H1 (cell line): ENCODE measurements around the gene NME9. TPM values are rescaled to one million over a fixed set of nuclear protein-coding genes. Genes with fewer than 3 reads are reported as not detected.

Experiments
- CTCF ChIA-PET: fragments of 300-600 bp; sonication (Branson Sonifier 250); formaldehyde crosslinking; loops from one replicate; lab custom pipeline; 2021; ENCODE audit not compliant: partially characterized antibody; lab: Charles Lee
- POLR2A ChIA-PET: fragments of 300-600 bp; sonication (Branson Sonifier 250); formaldehyde crosslinking; loops from one replicate; lab custom pipeline; 2021; ENCODE audit warnings: inconsistent platforms; ENCODE audit not compliant: partially characterized antibody; lab: Charles Lee
- DNase-seq, 2 experiments: peaks; one replicate each; pipeline versions ENCODE4 v3.0.0 to v3.0.0-alpha.2; 2010 to 2022; ENCODE audit warnings: low spot score in 2 of 2, low read depth in 1 of 2, mixed read lengths in 1 of 2
- FAIRE-seq: peaks from 2 replicates; lab custom pipeline; 2011; peaks lifted over from hg19 to GRCh38; lab: Jason Lieb, UNC
- H2AFZ ChIP-seq: 2 replicates; pipeline ENCODE4 v1.8.1; 2012; ENCODE audit warnings: low read length, inconsistent platforms
- H2AK5ac ChIP-seq: 2 replicates; pipeline ENCODE4 v1.6.1; 2013; ENCODE audit warnings: low read depth, low read length
- H2BK120ac ChIP-seq: replicated peaks from 2 replicates; pipeline ENCODE3; 2013; ENCODE audit warnings: low read depth, low read length, inconsistent platforms
- H2BK12ac ChIP-seq: 2 replicates; pipeline ENCODE4 v1.6.1; 2013; ENCODE audit warnings: low read depth, low read length
- H2BK15ac ChIP-seq: 2 replicates; pipeline ENCODE4 v1.6.1; 2013; ENCODE audit warnings: low read length
- H2BK20ac ChIP-seq: 2 replicates; pipeline ENCODE4 v1.6.1; 2013; ENCODE audit warnings: low read length
- H2BK5ac ChIP-seq: 2 replicates; pipeline ENCODE4 v1.6.1; 2013; ENCODE audit warnings: low read depth, low read length
- H3K14ac ChIP-seq: 2 replicates; pipeline ENCODE4 v1.6.1; 2013; ENCODE audit warnings: inconsistent platforms; ENCODE audit not compliant: insufficient read length
- H3K18ac ChIP-seq: 2 replicates; pipeline ENCODE4 v1.6.1; 2013; ENCODE audit warnings: low read length; ENCODE audit errors: extremely low read depth
- H3K23ac ChIP-seq: 2 replicates; pipeline ENCODE4 v1.6.1; 2013; ENCODE audit warnings: inconsistent platforms; ENCODE audit not compliant: insufficient read length
- H3K23me2 ChIP-seq: 2 replicates; pipeline ENCODE4 v1.6.1; 2013; ENCODE audit warnings: low read depth, low read length
- H3K27ac ChIP-seq: 2 replicates; pipeline ENCODE4 v1.6.1; 2011; ENCODE audit warnings: low read depth, low read length, inconsistent platforms
- H3K27me3 ChIP-seq, 4 experiments: replicated peaks in 1 of 4; 1 replicate in 1 of 4; 2 replicates in 3 of 4; pipeline versions ENCODE4 v1.6.1 to v1.8.1; 2011 to 2013; ENCODE audit warnings: low read length in 3 of 4, mild to moderate bottlenecking in 3 of 4, inconsistent platforms in 2 of 4, mixed read lengths in 2 of 4, moderate library complexity in 1 of 4; ENCODE audit not compliant: control insufficient read depth in 3 of 4, insufficient read depth in 3 of 4; ENCODE audit errors: extremely low read depth in 1 of 4
- H3K36me3 ChIP-seq, 4 experiments: 2 replicates each; pipeline versions ENCODE4 v1.6.1 to v1.8.1; 2011 to 2013; ENCODE audit warnings: mild to moderate bottlenecking in 4 of 4, low read length in 3 of 4, moderate library complexity in 2 of 4, control low read depth in 1 of 4, inconsistent platforms in 1 of 4; ENCODE audit not compliant: insufficient read depth in 4 of 4, control insufficient read depth in 2 of 4
- H3K4ac ChIP-seq: replicated peaks from 2 replicates; pipeline ENCODE3; 2013; ENCODE audit warnings: low read length, low read depth, mixed read lengths, inconsistent platforms; ENCODE audit not compliant: insufficient read length
- H3K4me1 ChIP-seq, 4 experiments: replicated peaks in 1 of 4; 1 replicate in 1 of 4; 2 replicates in 3 of 4; pipeline versions ENCODE4 v1.6.1 to v1.8.1; 2011 to 2013; ENCODE audit warnings: low read length in 3 of 4, inconsistent platforms in 2 of 4, mixed read lengths in 1 of 4; ENCODE audit not compliant: insufficient read depth in 4 of 4, control insufficient read depth in 3 of 4
- H3K4me2 ChIP-seq, 2 experiments: 2 replicates each; pipeline versions ENCODE4 v1.6.1 to v1.8.1; 2011 to 2013; ENCODE audit warnings: low read depth in 2 of 2, low read length in 2 of 2, control low read depth in 1 of 2, inconsistent platforms in 1 of 2, mild to moderate bottlenecking in 1 of 2; ENCODE audit not compliant: insufficient read depth in 1 of 2
- H3K4me3 ChIP-seq, 4 experiments: fragments of 200-600, 300-600 bp in 1 of 4; sonication (generic), shearing (Covaris generic), sonication (Bioruptor Twin) in 1 of 4; 2 replicates each; pipeline versions ENCODE4 v1.5.1 to v1.8.1; 2011 to 2016; ENCODE audit warnings: low read length in 4 of 4, low read depth in 3 of 4, control low read depth in 2 of 4, inconsistent platforms in 2 of 4, mild to moderate bottlenecking in 2 of 4, mixed read lengths in 1 of 4, moderate library complexity in 1 of 4; ENCODE audit not compliant: insufficient read depth in 2 of 4; ENCODE audit errors: extremely low read depth in 1 of 4
- H3K56ac ChIP-seq: replicated peaks from 2 replicates; pipeline ENCODE3; 2013; ENCODE audit warnings: low read depth, mild to moderate bottlenecking, mixed read lengths, low read length, inconsistent platforms; ENCODE audit not compliant: insufficient read length
- H3K79me1 ChIP-seq: 2 replicates; pipeline ENCODE4 v1.6.1; 2013; ENCODE audit warnings: low read depth, low read length, control low read depth
- H3K79me2 ChIP-seq, 2 experiments: 2 replicates each; pipeline versions ENCODE4 v1.6.1 to v1.8.1; 2012 to 2013; ENCODE audit warnings: low read length in 2 of 2, mild to moderate bottlenecking in 2 of 2, inconsistent platforms in 1 of 2; ENCODE audit not compliant: insufficient read depth in 2 of 2, control insufficient read depth in 1 of 2
- H3K9ac ChIP-seq, 4 experiments: replicated peaks in 1 of 4; 1 replicate in 1 of 4; 2 replicates in 3 of 4; pipeline versions ENCODE4 v1.6.1 to v1.8.1; 2011 to 2013; ENCODE audit warnings: low read depth in 3 of 4, low read length in 3 of 4, control low read depth in 2 of 4, mild to moderate bottlenecking in 2 of 4, moderate library complexity in 2 of 4, inconsistent platforms in 1 of 4; ENCODE audit errors: extremely low read depth in 1 of 4
- H3K9me3 ChIP-seq, 2 experiments: 2 replicates each; pipeline versions ENCODE4 v1.6.1 to v1.8.1; 2012 to 2013; ENCODE audit warnings: mild to moderate bottlenecking in 2 of 2, moderate library complexity in 2 of 2, control low read depth in 1 of 2, inconsistent platforms in 1 of 2, low read depth in 1 of 2, low read length in 1 of 2, mixed read lengths in 1 of 2; ENCODE audit not compliant: insufficient read depth in 2 of 2
- H4K20me1 ChIP-seq, 2 experiments: replicated peaks in 1 of 2; 2 replicates each; pipeline versions ENCODE3 to v1.8.1; 2011 to 2013; ENCODE audit warnings: inconsistent platforms in 2 of 2, low read length in 2 of 2, mild to moderate bottlenecking in 1 of 2; ENCODE audit not compliant: insufficient read depth in 2 of 2, control insufficient read depth in 1 of 2
- H4K5ac ChIP-seq: 2 replicates; pipeline ENCODE4 v1.6.1; 2013; ENCODE audit warnings: low read length, low read depth, mixed read lengths, inconsistent platforms; ENCODE audit not compliant: insufficient read length
- H4K8ac ChIP-seq: 2 replicates; pipeline ENCODE4 v1.8.0; 2013; ENCODE audit warnings: mild to moderate bottlenecking, moderate library complexity, low read length, inconsistent platforms; ENCODE audit not compliant: insufficient read depth; ENCODE audit errors: extremely low read depth
- H4K91ac ChIP-seq: replicated peaks from 2 replicates; pipeline ENCODE3; 2013; ENCODE audit warnings: low read length, mixed read lengths, inconsistent platforms; ENCODE audit not compliant: insufficient read length
- ATF2 ChIP-seq: IDR thresholded peaks from 2 replicates; pipeline ENCODE4 v1.6.1; 2012; ENCODE audit warnings: low read length, inconsistent platforms
- KDM1A ChIP-seq: fragments of 200-600, 300-600 bp; sonication (generic); IDR thresholded peaks from 2 replicates; pipeline ENCODE4 v1.7.1; 2016; ENCODE audit warnings: mild to moderate bottlenecking, low read length, borderline replicate concordance
- SP4 ChIP-seq: IDR thresholded peaks from 2 replicates; pipeline ENCODE4 v1.6.1; 2012; ENCODE audit warnings: low read length, inconsistent platforms
- WGBS, 2 experiments: shearing (Covaris generic) in 1 of 2; methylation state at CpG; one replicate each; pipeline versions ENCODE4 v1.1.6 to v1.1.7; 2013 to 2015; ENCODE audit warnings: low lambda C conversion rate in 2 of 2, mixed read lengths in 2 of 2, inconsistent platforms in 1 of 2, low coverage in 1 of 2, missing lambda C conversion rate in 1 of 2; ENCODE audit not compliant: insufficient replicate concordance in 2 of 2, insufficient coverage in 1 of 2, insufficient read length in 1 of 2; ENCODE audit errors: extremely low coverage in 1 of 2, missing lambda C conversion rate in 1 of 2; 5-methylcytosine and 5-hydroxymethylcytosine counted together
- polyA plus RNA-seq, 7 experiments: library from polyadenylated mRNA; depleted of rRNA in 3 of 7; stranded (reverse) in 5 of 7; unstranded in 2 of 7; fragments of >200 nt in 5 of 7; fragments of 200-250 nt in 2 of 7; gene quantifications; 1 replicate in 5 of 7; 2 replicates in 1 of 7; 4 replicates in 1 of 7; pipeline versions ENCODE4 v1.2.1 to v1.2.3, GENCODE V29; 2011 to 2013; ENCODE audit warnings: missing spikeins in 2 of 7, mixed read lengths in 2 of 7
- total RNA-seq: library from RNA; stranded (reverse); fragmentation: NEBNext Ultra II Directional; extraction: Animal tissue kit (Norgen Biotek cat#: 25700); gene quantifications from 2 replicates; pipeline ENCODE4 v1.2.1, GENCODE V29; 2021

The NME9 gene
- total and polyA plus RNA-seq, 2 of the 8 experiments (the other 6 are each of a cell fraction or from before 2014, with no cell fraction given) = 0.11 TPM; not detected in 1

GRCh38 chr3:138300647-138301046 is 29.0 kb downstream of the NME9 start:
- no peak overlapping the region for H3K4me2 ChIP-seq
- no peaks in the 10 kb centered on the region for H3K9me3 ChIP-seq
- no peak overlapping the region for H4K8ac ChIP-seq
- 87% methylated on average over 2 of the region's 2 CpGs; no CpG with 5 or more reads in 1 of the 2 experiments for WGBS, 2 experiments
- no peak overlapping the region for H3K4me3 ChIP-seq
- FAIRE-seq (no peak), DNase-seq (no peak)
- H2BK20ac ChIP-seq = no peak overlapping the region
- H3K79me1 ChIP-seq = no peaks in the 10 kb centered on the region
- H4K20me1 ChIP-seq = peaks cover 0 to 3% of the 10 kb centered on the region in 2 experiments
- no peak overlapping the region for H3K14ac ChIP-seq
- H3K9ac ChIP-seq = no peak overlapping the region
- no peaks in the 10 kb centered on the region for H3K4me1 ChIP-seq
- H4K91ac ChIP-seq = no peak overlapping the region
- no peaks in the 10 kb centered on the region for H3K79me2 ChIP-seq
- no peak overlapping the region for H2AFZ ChIP-seq
- H3K4ac ChIP-seq = no peak overlapping the region
- no peaks in the 10 kb centered on the region for H3K23me2 ChIP-seq
- H3K36me3 ChIP-seq = peaks cover 0 to 9% (median 6%) of the 10 kb centered on the region in 4 experiments; a peak in 5 of 8 replicates
- no peak overlapping the region for H2BK120ac ChIP-seq
- no peak overlapping the region for H3K27ac ChIP-seq
- H3K56ac ChIP-seq = no peak overlapping the region
- H3K27me3 ChIP-seq = no peaks in the 10 kb centered on the region
- ChIA-PET POLR2A (no interaction called here), CTCF (interaction anchor here (1.0 kb wide), 1 partner anchor 118 kb away, joined by 3 read pairs; no protein-coding TSS in a partner anchor)
- no peak overlapping the region for H2AK5ac ChIP-seq
- no peak overlapping the region for H2BK5ac ChIP-seq
- H2BK12ac ChIP-seq = no peak overlapping the region
- H3K23ac ChIP-seq = no peak overlapping the region
- no peak overlapping the region for H2BK15ac ChIP-seq
- H4K5ac ChIP-seq = no peak overlapping the region
- TF ChIP-seq ATF2 (no peak), SP4 (no peak), KDM1A (no peak)
- H3K18ac ChIP-seq = no peak overlapping the region
